GM19025 (cell line): ENCODE measurements around the gene MAP2K1.
"Not testable (repeated sequence)": the region's sequence is repeated elsewhere in the genome, so short reads cannot be mapped to it uniquely, and the experiment has no call there.

Source experiments
- ATAC-seq: cut with Tn5 transposase; IDR thresholded peaks from one replicate; pipeline ENCODE4 v1.9.1; 2021; ENCODE audit warnings: mild to moderate bottlenecking, low read depth, moderate library complexity; ENCODE audit not compliant: unreplicated experiment

Gene MAP2K1

DNA sequence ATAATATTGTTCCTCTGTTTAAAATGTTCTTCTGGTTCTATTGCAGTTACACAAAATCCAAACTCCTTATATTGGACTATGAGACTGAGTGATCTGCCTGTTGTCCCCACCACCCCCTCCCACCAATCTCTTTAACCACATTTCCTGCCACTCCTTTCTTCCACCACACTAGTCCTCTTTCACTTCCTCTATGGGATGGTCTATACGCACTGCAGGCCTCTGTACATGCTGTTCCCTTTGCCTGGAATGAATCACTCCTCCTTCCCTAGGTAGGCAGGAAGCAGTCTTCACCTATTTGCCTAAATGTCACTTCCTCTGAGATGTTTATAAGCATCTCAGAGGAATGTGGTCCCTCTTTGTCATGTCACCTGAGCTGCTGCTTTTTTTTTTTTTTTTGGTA lies 4.0 kb downstream of the MAP2K1 start:
- no peak for ATAC-seq

DNA sequence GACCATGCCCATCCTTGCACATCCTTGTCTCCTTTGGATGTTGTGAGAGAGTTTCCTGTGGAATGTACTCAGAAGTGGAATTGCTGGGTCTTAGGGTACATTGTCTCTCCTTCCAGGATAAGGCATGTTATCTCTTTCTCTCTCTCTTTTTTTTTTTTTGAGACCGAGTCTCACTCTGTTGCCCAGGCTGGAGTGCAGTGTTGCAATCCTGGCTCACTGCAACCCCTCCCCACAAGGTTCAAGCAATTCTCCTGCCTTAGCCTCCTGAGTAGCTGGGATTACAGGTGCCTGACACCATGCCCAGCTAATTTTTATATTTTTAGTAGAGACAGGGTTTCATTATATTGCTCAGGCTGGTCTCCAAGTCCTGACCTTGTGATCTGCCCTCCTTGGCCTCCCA lies 6.3 kb downstream of the MAP2K1 start:
- ATAC-seq: not testable (repeated sequence)

DNA sequence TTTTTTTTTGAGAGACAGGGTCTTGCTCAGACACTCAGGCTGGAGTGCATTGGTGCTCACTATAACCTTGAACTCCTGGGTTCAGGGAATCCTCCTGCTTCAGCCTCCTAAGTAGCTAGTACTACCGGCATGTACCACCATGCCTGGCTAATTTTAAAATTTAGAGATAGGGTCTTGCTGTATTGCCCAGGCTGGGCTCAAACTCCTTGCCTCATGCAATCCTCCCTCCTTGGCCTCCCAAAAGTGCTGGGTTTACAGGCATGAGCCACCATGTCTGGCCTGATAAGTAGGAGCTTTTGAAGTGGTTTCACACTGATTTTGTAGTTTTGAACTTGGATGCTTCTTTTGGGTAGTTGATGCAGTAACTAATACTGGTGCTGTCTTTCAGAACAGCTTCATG lies 7.8 kb downstream of the MAP2K1 start:
- ATAC-seq: no peak

DNA sequence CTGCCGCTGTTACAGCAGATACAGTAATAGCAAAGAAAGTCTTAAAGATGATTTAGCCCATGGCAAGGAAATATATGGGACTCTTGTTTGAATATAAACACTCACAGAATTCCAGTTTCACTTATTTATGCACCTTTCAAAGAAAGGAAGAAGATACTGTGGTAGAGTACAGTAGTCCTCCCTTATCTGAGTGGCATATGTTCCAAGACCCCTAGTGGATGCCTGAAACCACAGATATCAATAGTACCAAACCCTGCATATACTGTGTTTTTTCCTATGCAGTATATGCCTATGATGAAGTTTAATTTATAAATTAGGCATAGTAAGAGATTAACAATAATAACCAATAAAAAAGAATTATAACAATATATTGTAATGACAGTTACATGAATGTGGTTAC lies 8.2 kb downstream of the MAP2K1 start:
- no peak for ATAC-seq

DNA sequence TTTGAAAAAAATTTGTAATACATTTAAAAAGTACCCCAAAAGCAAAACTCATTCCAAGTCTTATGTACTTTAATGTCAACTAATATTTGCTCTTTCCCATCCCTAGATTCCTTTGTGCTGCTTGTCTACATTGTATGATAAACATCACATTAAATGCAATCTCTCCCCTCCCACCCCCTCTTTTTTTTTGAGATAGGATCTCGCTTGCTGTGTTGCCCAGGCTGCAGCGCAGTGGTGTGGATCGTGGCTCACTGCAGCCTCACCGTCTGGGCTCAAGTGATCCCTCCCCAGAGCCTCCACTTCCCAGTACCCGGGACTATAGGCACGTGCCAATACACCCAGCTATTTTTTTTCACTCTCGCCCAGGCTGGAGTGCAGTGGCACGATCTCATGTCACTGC lies 12.6 kb downstream of the MAP2K1 start:
- no peak for ATAC-seq

DNA sequence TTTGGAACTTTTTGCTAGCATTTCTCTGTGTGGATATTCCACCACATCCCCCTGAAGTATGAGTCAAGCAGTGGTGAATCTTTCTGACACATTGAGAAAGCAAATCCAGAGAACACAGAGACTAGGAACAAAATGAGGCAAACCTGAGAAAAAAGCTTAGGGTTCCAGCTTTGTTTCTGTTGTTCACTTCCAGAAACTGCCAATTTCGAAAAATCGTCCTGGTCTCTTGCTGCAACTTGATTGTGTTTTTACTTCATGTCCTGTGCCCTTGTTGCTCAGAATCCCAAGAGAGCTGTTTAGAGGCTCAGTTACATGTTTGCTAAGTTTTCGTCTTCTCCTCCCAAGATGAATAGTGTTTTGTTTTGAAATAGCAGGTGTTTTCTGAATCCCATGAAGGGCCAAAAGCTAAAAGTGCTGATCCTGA lies 13.7 kb downstream of the MAP2K1 start:
- ATAC-seq: no peak

DNA sequence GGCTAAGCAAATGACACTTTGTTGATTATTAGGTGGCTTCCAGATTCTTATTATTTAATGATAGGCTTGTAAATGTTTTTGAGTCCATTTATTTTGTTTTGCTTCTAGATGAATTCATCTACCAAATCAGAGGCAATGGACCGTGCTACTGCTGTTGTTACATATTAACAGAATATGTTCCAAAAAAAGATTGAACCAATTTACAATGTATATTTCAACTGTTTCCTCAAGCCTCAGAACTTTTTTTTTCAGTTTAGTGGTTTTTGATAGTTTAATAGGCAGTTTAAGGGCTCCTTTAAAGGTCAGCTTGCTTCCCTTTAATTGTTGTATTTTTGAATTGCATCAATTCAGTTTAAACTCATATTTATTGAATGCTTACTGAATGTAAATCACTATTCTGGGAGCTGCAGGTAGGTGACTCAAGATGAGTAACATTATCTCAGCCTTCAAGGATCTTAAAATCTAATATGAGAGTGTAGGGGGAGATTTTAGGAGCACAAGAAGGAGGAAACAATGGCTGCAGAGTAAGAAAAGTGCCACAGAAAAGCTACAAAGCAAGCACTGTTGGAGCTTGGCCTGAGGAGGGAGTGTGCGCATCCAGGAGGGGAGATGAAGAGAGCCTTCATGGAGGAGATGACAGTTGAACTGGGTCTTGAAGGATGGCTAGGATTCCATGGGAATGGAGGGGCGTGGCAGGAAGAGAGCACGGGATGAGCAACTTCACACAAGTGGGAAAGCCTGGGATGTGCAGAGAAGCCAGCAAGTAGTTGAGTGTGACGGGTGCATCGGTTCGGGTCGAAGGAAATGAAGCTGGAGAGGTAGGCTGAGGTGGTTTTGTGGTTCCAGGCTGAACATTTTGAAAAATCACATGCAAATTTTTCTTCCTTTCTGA lies 14.7 kb downstream of the MAP2K1 start:
- ATAC-seq: no peak

DNA sequence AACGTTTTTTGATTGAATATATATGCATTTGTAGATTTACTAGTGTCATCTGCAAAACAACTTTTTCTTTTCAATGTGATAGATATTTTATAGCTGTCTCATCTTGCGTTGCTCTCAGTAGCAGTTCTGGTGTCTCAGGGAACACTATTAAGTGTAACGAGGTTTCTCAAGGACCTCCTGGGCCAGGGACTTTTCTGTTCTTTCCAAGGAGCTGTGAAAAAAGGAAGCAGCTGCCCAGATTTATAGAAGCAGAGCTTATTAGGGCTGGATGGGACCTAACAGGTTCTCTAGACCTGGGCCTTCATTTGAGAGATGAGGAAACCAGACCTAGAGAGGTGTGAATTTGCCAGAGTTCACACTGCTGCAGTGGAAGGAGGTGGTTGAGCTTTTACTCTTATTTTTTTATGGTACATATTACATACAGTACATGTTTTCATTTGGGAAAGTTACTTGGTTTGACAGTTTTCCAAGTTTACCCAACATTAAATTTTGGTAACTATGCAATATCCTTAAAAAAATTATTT lies 16.1 kb downstream of the MAP2K1 start:
- no peak for ATAC-seq

DNA sequence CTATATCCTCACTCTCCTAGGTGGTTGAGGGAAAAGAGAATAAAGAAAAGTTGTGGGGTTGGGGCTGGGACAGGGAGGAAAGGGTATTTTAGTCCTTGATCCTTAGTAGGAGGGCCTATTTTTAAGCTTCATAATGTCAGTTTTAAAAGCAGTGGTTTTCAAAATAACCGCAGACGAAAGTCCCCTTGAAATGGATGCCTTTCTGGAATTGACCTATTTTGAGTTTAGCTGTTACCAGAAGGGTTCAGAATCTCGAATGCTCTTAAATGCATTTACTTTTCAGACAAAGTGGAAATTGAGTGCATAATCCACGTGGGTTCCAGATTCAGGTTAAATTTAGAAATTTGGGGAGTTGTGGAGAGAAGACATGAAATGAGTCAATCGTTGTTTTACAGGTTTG lies 16.6 kb downstream of the MAP2K1 start:
- ATAC-seq: no peak

DNA sequence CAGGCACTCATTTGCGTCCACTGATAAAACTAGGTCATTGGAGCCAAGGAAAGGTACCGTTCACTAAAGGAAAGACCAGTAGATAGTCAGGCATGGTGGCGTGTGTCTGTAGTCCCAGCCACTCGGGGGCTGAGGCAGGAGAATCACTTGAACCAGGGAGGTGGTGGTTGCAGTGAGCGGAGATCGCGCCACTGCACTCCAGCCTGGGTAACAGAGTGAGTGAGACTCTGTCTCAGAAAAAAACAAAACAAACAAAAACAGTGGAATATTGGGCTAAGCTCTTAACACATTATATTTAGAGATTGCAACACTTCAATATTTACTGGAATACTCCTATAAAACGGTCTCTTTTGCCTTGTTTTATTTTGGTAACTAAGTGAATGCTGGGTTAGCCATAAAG lies 17.4 kb downstream of the MAP2K1 start:
- no peak for ATAC-seq

DNA sequence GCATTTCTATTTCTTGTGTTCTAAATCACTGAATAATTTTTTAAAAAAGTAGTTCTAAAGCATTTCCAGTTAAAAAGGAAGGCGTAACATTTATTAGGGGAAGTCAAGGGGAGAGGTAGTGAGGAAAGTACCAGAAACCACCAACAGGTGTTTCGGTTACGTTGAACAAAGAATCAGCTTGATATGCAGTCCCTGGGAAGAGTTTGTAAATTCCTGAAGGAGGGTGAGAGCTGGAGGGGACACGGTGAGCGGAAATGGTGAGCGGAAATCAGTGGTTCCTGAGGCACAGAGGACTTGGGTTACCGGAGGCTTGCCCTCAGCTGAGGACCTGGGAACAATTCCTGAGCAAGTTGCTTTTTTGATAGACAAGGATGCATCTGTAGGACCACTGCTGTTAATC lies 17.8 kb downstream of the MAP2K1 start:
- ATAC-seq: no peak

DNA sequence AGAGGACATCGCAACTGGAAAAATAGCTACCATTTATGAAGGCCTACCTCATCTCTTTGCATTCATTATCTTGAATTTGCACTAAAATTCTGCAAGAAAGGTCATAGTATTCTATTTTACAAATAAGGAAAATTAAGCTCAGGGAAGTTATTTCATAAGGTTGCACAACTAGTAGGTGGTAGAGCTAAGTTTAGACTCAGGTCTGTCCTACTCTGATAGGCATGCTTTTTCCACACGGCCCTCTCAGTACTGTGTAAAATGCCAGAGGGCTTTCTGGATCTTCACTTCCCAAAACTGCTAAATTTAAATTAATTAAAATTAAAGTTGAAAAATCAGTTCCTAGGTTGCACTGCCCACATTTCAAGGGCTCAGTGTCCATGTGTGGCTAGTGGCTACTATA lies 18.3 kb downstream of the MAP2K1 start:
- ATAC-seq: no peak

DNA sequence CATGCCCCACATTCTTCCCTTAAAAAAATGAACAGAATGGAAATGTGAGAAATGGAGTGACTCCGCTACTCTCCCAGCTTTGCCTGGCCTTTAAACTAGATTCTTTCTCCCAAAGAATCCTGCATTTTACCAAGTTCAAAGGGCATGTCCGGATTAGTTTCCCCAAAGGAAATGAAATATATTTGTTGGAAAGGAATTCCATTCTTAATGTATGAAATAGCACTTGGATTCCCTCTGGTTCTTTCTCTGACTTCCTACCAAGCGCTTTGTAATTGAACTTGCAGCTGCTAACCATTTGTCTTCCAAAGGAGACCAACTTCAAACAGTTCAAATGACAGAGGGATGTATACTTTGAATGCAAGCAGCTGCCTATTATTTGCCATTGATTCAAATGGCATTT lies 18.9 kb downstream of the MAP2K1 start:
- ATAC-seq: no peak

DNA sequence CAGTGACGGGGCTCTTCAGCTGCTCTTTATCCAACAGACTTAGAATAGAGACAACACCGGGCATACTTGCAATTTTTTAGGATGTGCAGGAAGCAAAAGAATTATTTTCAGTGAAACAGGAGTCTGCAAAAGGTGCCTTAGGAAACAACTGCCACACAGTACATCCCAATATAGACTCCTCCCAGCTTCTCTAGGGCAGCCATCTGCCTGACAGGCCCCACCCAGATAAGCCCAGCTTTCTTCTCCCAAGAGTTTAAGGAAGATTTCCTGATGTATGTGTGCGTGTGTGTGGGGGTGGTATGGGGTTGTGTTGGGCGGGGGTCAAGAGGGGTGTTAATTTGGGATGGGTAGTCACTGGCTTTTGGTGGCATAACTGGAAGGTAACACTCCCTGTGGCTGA lies 21.5 kb downstream of the MAP2K1 start:
- no peak for ATAC-seq

DNA sequence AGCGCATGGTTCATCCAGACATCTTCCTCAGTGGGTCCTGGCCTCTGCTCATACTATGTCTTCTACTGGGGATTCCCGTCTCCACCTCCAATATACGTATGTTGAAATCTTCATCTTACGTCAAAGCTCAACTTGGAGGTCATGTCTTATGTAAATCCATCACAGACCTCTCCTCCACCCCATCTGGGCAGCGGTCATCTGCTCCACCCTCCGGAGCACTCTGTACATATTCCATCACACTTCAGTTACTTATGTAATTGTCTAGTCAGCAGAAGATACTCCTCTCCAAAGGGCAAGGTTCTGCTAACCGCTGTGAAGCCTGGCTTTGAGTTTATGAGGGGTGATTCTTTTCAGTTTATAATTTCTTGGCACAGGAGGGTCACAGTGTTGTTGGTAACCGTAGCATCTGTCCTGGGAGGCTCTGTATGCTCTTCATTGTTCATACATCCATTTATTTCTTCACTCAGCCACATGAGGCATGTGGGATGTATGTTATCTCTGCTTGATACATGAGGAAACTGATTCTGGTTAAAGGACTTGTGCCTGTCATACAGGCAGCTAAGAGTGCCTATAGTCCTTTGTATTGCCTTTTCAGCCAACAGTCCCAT lies 22.1 kb downstream of the MAP2K1 start:
- ATAC-seq: no peak

DNA sequence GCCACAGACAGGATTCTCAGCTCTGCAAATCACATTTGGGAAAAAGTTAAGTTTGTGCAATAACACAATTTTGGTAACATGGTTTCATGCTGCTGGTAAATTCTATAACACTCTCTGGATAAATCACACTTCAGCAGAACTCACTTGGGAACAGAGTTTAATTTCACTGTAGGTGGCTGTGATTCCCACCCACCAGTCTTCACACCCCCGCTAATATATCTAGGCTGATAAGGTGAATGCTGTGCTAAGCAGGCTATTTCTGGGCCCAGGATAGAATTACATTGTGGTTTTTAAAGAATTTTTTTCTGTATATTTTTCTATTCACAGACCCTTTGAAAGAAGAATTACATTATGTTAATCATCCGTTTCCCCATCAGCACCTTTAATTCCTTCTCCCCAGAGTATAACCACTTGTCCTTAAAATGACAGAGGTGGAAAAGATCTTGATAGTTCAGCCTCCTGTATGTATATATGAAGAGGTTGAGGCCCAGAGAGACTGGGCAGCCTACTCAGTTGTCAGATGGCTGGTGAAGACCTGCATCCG lies 22.9 kb downstream of the MAP2K1 start:
- ATAC-seq: no peak

DNA sequence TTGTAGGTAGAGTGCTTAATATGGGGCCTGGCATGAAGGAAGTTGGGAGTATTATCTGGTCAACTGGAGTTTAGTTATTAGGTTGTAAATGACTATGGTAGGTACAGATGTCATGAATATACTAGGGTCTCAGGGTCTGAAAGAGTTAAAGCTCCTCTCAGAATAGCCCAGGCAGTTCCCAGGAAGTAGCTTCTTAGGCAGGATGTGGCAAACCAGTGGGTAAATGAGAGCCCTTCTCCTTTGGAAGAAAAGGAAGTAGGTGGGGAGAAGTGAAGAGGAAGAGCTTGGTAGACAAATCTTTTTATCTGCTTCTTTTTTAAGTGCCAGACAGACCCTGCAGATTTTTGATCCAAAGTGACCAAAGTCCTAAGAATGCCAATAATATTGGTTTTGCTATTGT lies 24.5 kb downstream of the MAP2K1 start:
- ATAC-seq: no peak

DNA sequence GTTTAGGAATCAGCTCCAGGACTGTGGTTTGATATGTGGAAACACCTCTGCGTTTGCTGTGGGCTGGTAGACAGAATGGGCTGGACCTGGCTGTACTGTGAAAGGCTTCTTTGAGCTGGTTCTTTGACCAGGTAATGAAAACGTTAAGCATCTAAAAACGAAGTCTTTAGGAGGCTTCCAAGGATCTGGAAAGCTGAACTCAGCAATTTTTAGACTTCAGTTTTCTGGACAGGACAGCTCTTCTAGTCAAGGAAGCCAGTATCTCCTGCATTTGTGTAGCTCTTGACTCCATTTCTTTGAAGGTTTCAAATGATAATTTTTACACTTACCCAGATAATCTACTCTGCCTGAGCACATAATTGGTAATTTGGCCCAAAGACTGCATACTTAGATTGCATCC lies 25.5 kb downstream of the MAP2K1 start:
- no peak for ATAC-seq

DNA sequence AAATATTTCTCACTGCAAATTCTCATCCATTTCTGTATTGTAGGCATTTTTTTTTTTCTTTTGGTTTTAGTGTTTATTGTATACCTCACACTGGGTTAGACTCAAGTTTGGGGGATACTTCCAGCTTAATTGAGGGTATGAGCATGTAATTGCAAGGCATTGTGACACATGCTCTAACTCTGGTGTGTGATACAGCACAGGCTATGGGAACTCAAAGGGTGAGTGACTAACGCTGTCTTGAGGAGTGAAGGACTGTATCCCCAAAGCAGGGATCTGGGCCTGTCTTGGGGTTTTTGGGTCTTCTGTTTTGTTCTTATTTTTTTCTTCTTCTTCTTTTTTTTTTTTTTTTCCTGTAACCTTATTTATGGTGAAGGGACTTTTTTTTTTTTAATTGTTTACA lies 26.9 kb downstream of the MAP2K1 start:
- ATAC-seq: no peak

DNA sequence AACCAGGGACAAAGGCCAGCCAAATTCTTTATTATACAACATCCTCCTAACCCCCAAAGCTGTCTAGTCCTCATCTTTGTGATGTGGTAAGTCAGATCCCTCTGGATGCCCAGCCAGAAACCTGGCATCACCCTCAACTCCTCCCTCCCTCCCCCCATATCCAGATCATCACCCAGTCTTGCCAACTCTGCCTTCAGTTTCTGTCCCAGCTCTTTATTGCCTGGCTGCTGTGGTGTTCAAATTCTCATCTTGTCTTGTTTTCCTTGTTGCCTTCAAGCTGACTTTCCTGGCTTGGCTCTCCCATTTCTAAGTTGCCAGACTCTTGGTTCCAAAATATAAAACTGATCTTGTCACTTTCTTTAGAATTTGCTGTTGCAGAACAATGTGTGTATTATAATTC lies 28.6 kb downstream of the MAP2K1 start:
- no peak for ATAC-seq

DNA sequence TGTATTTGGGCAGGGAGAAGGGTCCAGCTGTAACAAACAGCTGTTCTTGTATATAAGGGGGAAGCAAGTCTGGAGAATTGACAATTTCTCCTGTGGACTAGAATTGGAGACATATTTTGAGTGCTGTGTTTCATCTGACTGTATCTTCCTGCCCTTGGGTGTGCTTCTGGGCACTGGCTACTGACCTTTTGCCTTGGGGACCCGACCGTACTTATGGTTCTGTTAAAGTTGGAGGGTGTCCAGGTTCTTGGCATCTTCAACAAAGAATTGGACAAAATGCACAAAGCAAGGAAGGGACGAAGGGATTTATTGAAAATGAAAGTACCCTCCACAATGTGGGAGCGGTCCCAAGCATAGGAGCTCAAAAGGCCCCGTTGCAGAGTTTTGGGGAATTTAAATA lies 31.0 kb downstream of the MAP2K1 start:
- ATAC-seq: no peak

DNA sequence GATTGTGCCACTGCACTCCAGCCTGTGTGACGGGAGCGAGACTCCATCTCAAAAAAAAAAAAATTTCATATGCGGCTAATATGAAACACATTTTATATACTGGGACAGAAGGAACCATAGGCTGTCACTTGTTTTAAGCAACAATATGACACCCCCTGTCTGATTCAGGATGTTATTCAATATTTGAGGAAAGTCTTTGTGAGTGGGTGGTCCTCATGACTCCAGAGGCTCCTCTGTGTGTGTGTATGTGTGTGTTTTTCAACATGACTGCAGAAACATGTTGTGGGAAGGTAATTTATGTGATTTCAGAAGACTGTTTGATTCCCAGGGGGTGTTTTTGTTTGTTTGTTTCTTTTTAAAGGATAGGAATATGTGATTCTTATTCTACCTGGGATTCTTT lies 32.8 kb downstream of the MAP2K1 start:
- ATAC-seq: no peak
